Hepatic stellate cell (primary cell): ENCODE data around the gene IL1A.

Experiments used
- DNase-seq: peaks from one replicate; pipeline ENCODE4 v3.0.0; 2011; ENCODE audit warnings: low spot score

IL1A gene

GRCh38 chr2:112792419-112792818, 8.1 kb upstream of the IL1A start:
- no peak for DNase-seq

GRCh38 chr2:112791693-112792230, 7.5 kb upstream of the IL1A start:
- no peak for DNase-seq

- no peak for DNase-seq
Observed at GRCh38 chr2:112791019-112791418, 6.7 kb upstream of the IL1A start.

GRCh38 chr2:112790305-112790704, 6.0 kb upstream of the IL1A start:
- DNase-seq, result no peak

- DNase-seq, result no peak
Observed at GRCh38 chr2:112789186-112789585, 4.9 kb upstream of the IL1A start.

- DNase-seq, result no peak
Observed at GRCh38 chr2:112788653-112789052, 4.4 kb upstream of the IL1A start.

GRCh38 chr2:112787729-112788393, 3.6 kb upstream of the IL1A start:
- no peak for DNase-seq

GRCh38 chr2:112787294-112787693, 3.0 kb upstream of the IL1A start:
- DNase-seq, result no peak

GRCh38 chr2:112783187-112783714, 1.0 kb downstream of the IL1A start:
- no peak for DNase-seq

- no peak for DNase-seq
Observed at GRCh38 chr2:112782234-112782799, 2.0 kb downstream of the IL1A start.

GRCh38 chr2:112779598-112779997, 4.7 kb downstream of the IL1A start:
- no peak for DNase-seq

GRCh38 chr2:112777036-112777435, 7.3 kb downstream of the IL1A start:
- DNase-seq, result no peak

- DNase-seq, result no peak
Observed at GRCh38 chr2:112776113-112776512, 8.2 kb downstream of the IL1A start.

GRCh38 chr2:112774536-112775285, 9.6 kb downstream of the IL1A start:
- no peak for DNase-seq

GRCh38 chr2:112773556-112773955, 10.7 kb downstream of the IL1A start:
- DNase-seq, result no peak

GRCh38 chr2:112772911-112773475, 11.3 kb downstream of the IL1A start:
- DNase-seq, result no peak

GRCh38 chr2:112772322-112772721, 12.0 kb downstream of the IL1A start:
- no peak for DNase-seq

GRCh38 chr2:112768432-112768831, 15.9 kb downstream of the IL1A start:
- DNase-seq, result no peak

GRCh38 chr2:112767693-112768330, 16.5 kb downstream of the IL1A start:
- no peak for DNase-seq

- DNase-seq, result no peak
Observed at GRCh38 chr2:112765251-112765650, 19.0 kb downstream of the IL1A start.

GRCh38 chr2:112764071-112765044, 19.9 kb downstream of the IL1A start, which contains the start of gene CKAP2L:
Gene CKAP2L, minus strand, starts transcription at chr2:112764609. Its CDS starts 11 bp downstream, at chr2:112764598.
- DNase-seq, result peak; percentile 99
